ENCODE results near the gene PRRT1B.

PRRT1B gene

GRCh38 chr9:131587331-131587730 is 42.0 kb downstream of the PRRT1B start:
- Histone ChIP-seq H3K36me3 (replicated peaks; ENCODE audit: low read depth, low read length) (peaks cover 75% of the 10 kb centered on the region), H3K4me1 (ENCODE audit: low read length) (no peaks in the 10 kb centered on the region), H3K27ac (ENCODE audit: low read length) (no peak overlapping the region), H3K4me3 (ENCODE audit: low read length) (no peak overlapping the region), H4K20me1 (ENCODE audit: insufficient read depth, low read length) (peaks cover 5% of the 10 kb centered on the region; the same call in 1 of the 2 replicates), H3K9me3 (ENCODE audit: insufficient read depth, low read length) (no peaks in the 10 kb centered on the region), H3K27me3 (ENCODE audit: low read depth, low read length) (no peaks in the 10 kb centered on the region), H3K79me2 (ENCODE audit: low read length) (peaks cover 10% of the 10 kb centered on the region; the same call in 1 of the 2 replicates), H3K4me2 (ENCODE audit: low read length) (no peak overlapping the region), H2AFZ (ENCODE audit: low read depth, low read length) (no peak overlapping the region), H3K9ac (ENCODE audit: low read length) (no peak overlapping the region)
- TF ChIP-seq CTCF (IDR thresholded peaks at IDR 0.05; ENCODE audit: low read depth, low read length) (no peak), EZH2phosphoT487 (IDR thresholded peaks at IDR 0.05; ENCODE audit: low read depth) (no peak)

DNA sequence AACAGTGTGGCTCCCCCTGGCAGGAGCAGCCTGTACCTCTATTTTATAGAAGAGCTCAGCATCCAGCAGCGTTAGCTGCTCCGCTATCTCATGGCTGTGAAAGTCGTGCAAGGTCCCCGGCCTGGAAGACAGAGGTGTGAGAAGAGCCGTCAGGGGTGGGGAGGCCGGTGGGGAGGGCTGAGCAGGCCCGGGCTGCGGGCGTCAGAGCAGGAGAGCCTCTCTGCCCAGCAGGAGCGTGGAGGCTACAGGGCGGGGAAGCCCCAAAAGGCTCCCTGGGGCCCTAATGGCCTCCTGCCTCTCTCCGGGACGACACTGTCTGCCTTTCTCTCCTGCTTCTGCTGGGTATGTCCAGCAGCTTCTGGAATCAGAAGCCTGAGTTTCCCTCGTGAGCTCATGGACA is 42.6 kb downstream of the PRRT1B start:
- H3K36me3 ChIP-seq (replicated peaks; ENCODE audit: low read depth, low read length), result peaks cover 71% of the 10 kb centered on the region
- H3K27ac ChIP-seq (ENCODE audit: low read length), result no peak overlapping the region

DNA sequence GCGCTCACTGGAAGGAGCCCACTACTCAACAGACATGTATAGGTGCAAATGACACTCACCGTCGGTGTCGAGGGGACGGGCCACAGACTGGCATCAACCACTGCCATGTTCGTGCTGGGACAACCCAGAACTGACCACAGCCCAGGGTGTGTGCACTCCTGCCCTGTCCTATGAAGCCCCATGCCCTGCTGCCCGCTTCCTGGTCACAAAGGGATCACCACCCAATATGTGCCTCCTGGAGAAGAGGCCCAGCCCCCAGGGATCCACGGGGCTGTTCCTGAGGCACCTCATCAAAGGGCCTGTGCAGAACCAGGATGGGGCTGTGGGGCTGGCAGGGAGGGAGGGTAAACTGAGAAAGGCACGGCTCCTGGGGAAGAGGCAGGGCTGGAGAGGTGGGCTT is 43.1 kb downstream of the PRRT1B start:
- H3K27me3 ChIP-seq (ENCODE audit: low read depth, low read length), result no peaks in the 10 kb centered on the region
- no peak overlapping the region for H3K27ac ChIP-seq (ENCODE audit: low read length)
- no peaks in the 10 kb centered on the region for H3K4me1 ChIP-seq (ENCODE audit: low read length)
- H3K4me3 ChIP-seq (ENCODE audit: low read length), result no peak overlapping the region
- TF ChIP-seq CTCF (IDR thresholded peaks at IDR 0.05; ENCODE audit: low read depth, low read length), result no peak
- TF ChIP-seq EZH2phosphoT487 (IDR thresholded peaks at IDR 0.05; ENCODE audit: low read depth), result no peak
- H4K20me1 ChIP-seq (ENCODE audit: insufficient read depth, low read length), result peaks cover 5% of the 10 kb centered on the region; the same call in 1 of the 2 replicates
- H3K36me3 ChIP-seq (replicated peaks; ENCODE audit: low read depth, low read length), result peaks cover 73% of the 10 kb centered on the region
- no peaks in the 10 kb centered on the region for H3K9me3 ChIP-seq (ENCODE audit: insufficient read depth, low read length)
- H3K79me2 ChIP-seq (ENCODE audit: low read length), result peaks cover 10% of the 10 kb centered on the region; the same call in 1 of the 2 replicates
- no peak overlapping the region for H3K4me2 ChIP-seq (ENCODE audit: low read length)
- H3K9ac ChIP-seq (ENCODE audit: low read length), result no peak overlapping the region
- H2AFZ ChIP-seq (ENCODE audit: low read depth, low read length), result no peak overlapping the region

More for the DNA sequence above, 42.6 kb downstream of the PRRT1B start:
- Histone ChIP-seq H3K4me2 (ENCODE audit: low read length) (no peak overlapping the region), H3K4me3 (ENCODE audit: low read length) (no peak overlapping the region), H3K79me2 (ENCODE audit: low read length) (peaks cover 10% of the 10 kb centered on the region; the same call in 1 of the 2 replicates), H3K9ac (ENCODE audit: low read length) (no peak overlapping the region), H3K9me3 (ENCODE audit: insufficient read depth, low read length) (no peaks in the 10 kb centered on the region), H4K20me1 (ENCODE audit: insufficient read depth, low read length) (peaks cover 5% of the 10 kb centered on the region; the same call in 1 of the 2 replicates), H3K4me1 (ENCODE audit: low read length) (no peaks in the 10 kb centered on the region), H3K27me3 (ENCODE audit: low read depth, low read length) (no peaks in the 10 kb centered on the region), H2AFZ (ENCODE audit: low read depth, low read length) (no peak overlapping the region)
- no peak for TF ChIP-seq CTCF (IDR thresholded peaks at IDR 0.05; ENCODE audit: low read depth, low read length)
- no peak for TF ChIP-seq EZH2phosphoT487 (IDR thresholded peaks at IDR 0.05; ENCODE audit: low read depth)

- Histone ChIP-seq H4K20me1 (ENCODE audit: insufficient read depth, low read length) (peaks cover 5% of the 10 kb centered on the region; the same call in 1 of the 2 replicates), H3K4me2 (ENCODE audit: low read length) (no peak overlapping the region), H3K9me3 (ENCODE audit: insufficient read depth, low read length) (no peaks in the 10 kb centered on the region), H3K4me1 (ENCODE audit: low read length) (no peaks in the 10 kb centered on the region), H3K79me2 (ENCODE audit: low read length) (peaks cover 10% of the 10 kb centered on the region; the same call in 1 of the 2 replicates), H3K36me3 (replicated peaks; ENCODE audit: low read depth, low read length) (peaks cover 72% of the 10 kb centered on the region), H3K27ac (ENCODE audit: low read length) (no peak overlapping the region), H2AFZ (ENCODE audit: low read depth, low read length) (no peak overlapping the region), H3K27me3 (ENCODE audit: low read depth, low read length) (no peaks in the 10 kb centered on the region), H3K4me3 (ENCODE audit: low read length) (no peak overlapping the region), H3K9ac (ENCODE audit: low read length) (no peak overlapping the region)
- TF ChIP-seq EZH2phosphoT487 (IDR thresholded peaks at IDR 0.05; ENCODE audit: low read depth) (no peak), CTCF (IDR thresholded peaks at IDR 0.05; ENCODE audit: low read depth, low read length) (no peak)
Measured at GRCh38 chr9:131589124-131589711, 43.9 kb downstream of the PRRT1B start.

Data from OCI-LY3 (cell line).